ENCODE data around the gene NENF.
A peak's percentile ranks its signal among the peaks of the same experiment; 100 is the strongest.
"Not testable (repeated sequence)": the region's sequence is repeated elsewhere in the genome, so short reads cannot be mapped to it uniquely, and the experiment has no call there.

NENF gene

DNA sequence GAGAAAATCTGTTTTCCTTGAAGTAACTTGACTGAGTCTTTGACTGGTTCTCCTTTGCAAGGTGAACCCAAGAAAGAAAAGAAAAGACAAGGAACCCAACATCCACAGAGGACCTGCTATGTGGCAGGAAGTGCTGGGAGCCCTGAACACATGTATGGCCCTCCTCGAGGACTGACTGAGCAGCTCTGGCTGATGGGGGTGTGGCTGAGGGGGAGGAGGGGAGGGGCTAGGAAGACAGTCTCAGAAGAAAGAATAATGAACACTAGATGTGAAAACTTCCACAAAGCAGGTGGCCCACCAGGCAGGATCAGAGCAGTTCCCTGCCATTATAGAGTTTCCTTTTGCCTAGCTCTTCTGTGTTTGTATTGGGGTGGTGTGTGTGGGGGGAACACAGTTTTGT, 26.1 kb downstream of the NENF start:
- DNase-seq (ENCODE audit: low read depth in 2 of 2, low spot score in 1 of 2), result no peak

DNA sequence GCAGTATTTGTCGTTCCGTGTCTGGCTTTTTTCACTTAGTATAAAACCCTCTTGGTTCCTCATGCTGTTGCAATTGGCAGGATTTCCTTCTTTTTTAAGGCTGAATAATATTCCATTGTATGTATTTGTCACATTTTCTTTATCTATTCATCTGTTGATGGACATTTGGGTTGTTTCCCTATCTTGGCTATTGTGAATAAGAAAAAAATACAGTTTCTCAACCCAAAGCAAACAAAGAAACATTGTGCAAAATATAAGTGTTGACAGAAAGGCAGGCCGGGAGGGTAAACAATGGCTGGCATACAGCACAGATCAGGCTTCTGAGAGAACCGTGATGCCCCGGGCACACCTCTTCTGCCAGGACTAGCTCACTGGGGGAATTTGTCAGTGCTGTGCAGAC, 26.9 kb downstream of the NENF start:
- DNase-seq (ENCODE audit: low read depth in 2 of 2, low spot score in 1 of 2), result no peak

GRCh38 chr1:212460376-212460775, 27.7 kb downstream of the NENF start:
- DNase-seq (ENCODE audit: low read depth in 2 of 2, low spot score in 1 of 2), result no peak

DNA sequence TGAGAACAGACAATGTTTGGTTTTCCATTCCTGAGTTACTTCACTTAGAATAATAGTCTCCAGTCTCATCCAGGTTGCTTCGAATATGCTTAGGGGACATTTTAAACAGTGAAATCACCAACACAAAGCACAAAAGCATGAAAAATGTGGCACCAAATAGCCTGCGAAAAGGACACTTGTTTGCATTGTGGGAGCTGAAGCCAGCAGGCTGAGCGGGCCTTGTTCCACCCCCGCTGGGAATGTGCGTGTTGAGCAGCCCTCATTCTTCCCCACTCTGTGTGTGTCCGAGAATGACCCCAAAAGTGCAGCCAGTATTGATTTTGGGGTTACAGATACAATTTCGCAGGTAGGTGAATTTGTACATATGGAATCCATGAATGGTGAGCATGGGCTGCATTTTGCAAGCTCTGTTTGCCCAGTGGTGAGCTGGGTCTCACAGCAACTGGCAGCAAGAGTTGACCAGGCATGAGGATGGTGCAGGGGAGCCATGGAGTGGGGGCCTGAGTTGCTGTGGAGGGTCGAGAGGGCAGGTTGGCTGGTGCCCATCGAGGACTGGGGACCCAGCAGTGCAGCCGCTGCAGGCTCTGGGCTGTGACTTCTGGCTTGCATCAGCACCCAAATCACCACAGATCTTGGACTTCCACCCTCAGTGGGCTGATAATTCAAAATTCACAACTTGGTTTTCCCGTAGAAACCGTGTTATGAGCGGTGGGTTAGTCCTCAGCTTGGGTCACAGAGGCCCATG, 29.4 kb downstream of the NENF start:
- no peak for DNase-seq (ENCODE audit: low read depth in 2 of 2, low spot score in 1 of 2)

DNA sequence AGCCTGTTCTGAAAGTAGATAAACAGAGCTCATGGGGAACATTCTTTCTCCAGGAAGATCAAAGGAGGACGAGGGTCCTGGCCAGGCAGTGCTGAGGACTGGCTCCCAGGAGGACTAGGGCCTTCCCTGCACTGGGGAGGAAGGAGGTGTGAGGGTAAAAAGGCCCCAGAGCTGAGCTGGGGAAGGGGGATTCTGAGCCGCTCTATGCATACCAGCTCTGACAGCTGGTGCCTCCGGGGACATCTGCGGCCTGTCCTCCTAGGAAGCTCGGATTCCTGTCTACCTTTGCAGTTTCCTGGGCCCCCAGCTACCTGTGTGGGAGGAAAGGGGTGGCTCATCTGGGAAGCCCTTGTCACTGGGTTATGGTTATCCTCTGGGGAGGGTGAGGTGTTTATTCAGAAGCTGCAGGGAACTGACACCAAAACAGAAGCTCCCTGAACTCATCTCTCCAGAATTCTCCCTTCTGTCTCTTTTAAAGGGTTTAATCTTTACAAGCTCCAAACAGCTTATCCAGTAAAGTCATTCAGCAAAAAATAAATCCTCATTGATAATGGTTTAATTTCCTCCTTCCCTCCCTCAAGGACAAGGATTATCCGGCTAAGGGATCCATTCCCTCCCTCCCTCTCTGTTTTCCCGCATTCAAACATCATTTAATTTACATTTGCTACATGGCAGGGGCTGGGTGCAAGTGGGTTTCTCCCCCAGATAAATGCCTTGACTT, 31.0 kb downstream of the NENF start:
- no peak for DNase-seq (ENCODE audit: low read depth in 2 of 2, low spot score in 1 of 2)

DNA sequence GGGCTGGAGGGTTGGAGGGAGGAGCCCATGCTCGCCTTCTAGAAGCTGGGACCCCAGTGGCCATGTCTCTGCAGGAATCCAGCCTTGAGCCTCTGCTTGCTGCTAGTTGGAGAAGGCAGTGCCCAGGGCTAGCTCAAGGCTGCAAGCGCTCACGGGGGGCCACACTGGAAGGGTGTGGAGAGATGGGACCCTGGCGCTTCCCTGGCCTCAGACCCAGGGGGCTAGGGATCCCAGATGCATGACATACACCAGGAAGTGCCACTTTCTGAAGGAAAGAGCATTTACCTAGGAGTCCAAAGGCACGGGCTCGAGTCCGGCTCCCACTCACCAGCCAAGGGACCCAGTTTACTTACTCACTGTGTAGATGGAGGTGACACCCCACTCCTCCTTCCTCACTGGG, 32.6 kb downstream of the NENF start:
- no peak for DNase-seq (ENCODE audit: low read depth in 2 of 2, low spot score in 1 of 2)

DNA sequence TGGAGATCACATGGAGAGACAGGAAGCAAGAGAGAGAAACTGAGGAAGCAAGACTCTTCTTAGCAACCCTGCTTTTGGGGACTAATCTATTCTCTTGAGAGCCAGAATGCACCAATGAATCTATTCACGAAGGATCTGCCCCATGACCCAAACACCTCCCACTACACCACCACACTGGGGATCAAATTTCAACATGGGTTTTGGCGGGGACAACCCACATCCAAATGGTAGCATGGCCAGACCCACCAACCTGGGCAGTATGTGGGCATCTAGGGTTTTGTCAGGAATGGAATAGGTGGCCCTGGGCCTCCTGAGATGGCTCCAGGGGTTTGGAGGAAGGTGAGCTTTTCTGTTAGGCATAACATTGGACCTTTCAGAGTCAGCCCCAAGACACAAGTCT, 33.7 kb downstream of the NENF start:
- no peak for DNase-seq (ENCODE audit: low read depth in 2 of 2, low spot score in 1 of 2)

GRCh38 chr1:212466898-212467650, 34.4 kb downstream of the NENF start:
- DNase-seq (ENCODE audit: low read depth in 2 of 2, low spot score in 1 of 2), result no peak

DNA sequence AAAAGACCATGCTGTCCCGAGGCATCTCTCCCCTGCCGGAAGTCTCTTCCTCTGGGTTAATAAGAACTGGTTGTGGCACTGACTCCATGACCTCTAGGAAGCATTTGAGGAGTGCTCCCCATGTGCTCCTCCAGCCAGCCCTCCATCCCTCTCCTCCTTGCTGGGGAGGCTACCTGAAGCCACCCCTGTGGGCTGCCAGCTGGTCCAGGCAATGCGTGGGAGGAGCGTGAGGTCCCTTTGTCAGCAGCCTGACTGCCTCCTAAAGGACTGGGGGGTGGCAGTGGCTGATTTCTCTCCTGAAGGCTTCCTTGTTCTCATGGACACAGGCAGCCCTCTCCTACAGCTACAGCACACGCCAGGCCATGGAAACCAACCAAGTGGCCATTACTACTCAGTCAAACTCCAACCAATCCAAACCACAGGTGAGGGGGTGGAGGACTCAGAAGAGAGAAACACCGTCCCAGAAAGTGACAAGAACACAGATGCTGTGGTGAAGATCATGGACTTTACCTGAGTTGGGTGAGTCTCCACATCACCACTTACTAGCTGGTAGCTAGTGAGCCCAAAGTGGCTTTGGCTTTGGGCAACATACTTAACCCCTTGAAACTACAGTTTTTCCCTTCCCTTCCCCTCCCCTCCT, 35.2 kb downstream of the NENF start:
- no peak for DNase-seq (ENCODE audit: low read depth in 2 of 2, low spot score in 1 of 2)

- no peak for DNase-seq (ENCODE audit: low read depth in 2 of 2, low spot score in 1 of 2)
Measured at GRCh38 chr1:212470059-212470458, 37.3 kb downstream of the NENF start.

DNA sequence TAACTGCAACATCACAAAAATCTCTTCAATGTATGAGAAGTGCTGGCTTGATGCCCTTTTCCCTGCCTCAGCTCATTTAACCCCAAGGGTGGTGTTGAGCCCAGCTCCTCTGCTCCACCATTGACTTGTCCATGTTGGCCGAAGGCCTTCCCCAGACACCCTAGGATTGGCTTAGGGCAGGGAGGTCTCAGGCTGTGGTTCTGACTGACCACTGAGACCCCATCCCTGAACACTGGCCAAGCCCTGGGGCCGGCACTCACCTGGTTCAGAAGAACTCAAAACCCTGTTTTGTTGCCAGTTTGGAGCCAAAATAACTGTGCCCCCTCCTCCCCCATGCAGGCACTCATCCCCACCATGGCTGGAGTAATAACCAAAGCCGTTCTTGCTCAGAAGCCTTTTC, 38.6 kb downstream of the NENF start:
- DNase-seq (ENCODE audit: low read depth in 2 of 2, low spot score in 1 of 2), result no peak

GRCh38 chr1:212471891-212472675, 39.4 kb downstream of the NENF start:
- DNase-seq (ENCODE audit: low read depth in 2 of 2, low spot score in 1 of 2), result no peak

- DNase-seq (ENCODE audit: low read depth in 2 of 2, low spot score in 1 of 2), result no peak
Measured at GRCh38 chr1:212473729-212474128, 41.0 kb downstream of the NENF start.

DNA sequence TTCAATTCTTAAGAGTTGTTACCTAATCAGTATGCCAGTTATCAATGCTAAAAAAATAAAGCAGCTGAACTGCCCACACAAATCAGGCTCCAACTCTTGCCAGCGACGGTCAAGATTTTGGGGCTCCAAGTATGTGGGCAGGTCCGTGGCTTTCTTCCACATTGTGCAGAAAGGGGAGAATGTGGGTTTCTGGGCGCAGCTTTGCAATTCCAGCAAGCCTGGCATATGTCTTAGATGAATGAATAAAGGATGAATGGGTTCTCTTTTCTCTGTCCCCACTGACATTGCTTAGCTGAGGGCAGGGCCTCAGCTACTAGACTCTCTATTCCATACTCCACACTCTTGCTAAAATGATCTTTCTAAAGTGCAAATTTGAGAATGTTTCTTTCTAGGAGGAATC, 42.4 kb downstream of the NENF start:
- DNase-seq (ENCODE audit: low read depth in 2 of 2, low spot score in 1 of 2), result no peak

GRCh38 chr1:212475831-212476230, 43.1 kb downstream of the NENF start:
- not testable (repeated sequence) for DNase-seq (ENCODE audit: low read depth in 2 of 2, low spot score in 1 of 2)

GRCh38 chr1:212477014-212477679, 44.4 kb downstream of the NENF start:
- DNase-seq (ENCODE audit: low read depth in 2 of 2, low spot score in 1 of 2), result peak; percentile 47 to 54

- DNase-seq (ENCODE audit: low read depth in 2 of 2, low spot score in 1 of 2), result no peak
Measured at GRCh38 chr1:212477680-212478466, 45.2 kb downstream of the NENF start.

GRCh38 chr1:212478467-212479025, 45.8 kb downstream of the NENF start:
- DNase-seq (ENCODE audit: low read depth in 2 of 2, low spot score in 1 of 2), result no peak

DNA sequence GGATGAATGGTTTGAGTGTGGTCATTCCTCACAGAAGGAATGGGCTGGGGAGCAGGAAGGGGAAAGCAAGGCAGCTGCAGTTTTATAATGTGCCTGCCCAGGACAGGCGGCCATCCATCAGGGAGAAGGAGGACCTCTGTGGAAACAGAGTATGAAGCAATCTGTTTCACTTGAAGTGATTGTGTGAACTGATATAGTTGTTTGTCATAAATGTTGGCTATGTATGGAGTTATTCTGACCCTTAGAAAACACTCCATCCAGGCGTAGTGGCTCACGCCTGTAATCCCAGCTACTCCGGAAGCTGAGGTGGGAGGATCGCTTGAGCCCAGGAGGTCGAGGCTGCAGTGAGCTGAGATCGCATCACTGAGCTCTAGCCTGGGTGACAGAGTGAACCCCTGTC, 46.5 kb downstream of the NENF start:
- no peak for DNase-seq (ENCODE audit: low read depth in 2 of 2, low spot score in 1 of 2)
